ENCODE measurements around the gene ABL2. TPM values are rescaled to one million over a fixed set of nuclear protein-coding genes. Genes with fewer than 3 reads are reported as not detected.

ABL2 gene
- total RNA-seq, 5 donors from 2014 or later (not counting 1 experiment from before 2014, with no cell fraction given), result 14.9 to 20.0 (median 15.9) TPM

DNA sequence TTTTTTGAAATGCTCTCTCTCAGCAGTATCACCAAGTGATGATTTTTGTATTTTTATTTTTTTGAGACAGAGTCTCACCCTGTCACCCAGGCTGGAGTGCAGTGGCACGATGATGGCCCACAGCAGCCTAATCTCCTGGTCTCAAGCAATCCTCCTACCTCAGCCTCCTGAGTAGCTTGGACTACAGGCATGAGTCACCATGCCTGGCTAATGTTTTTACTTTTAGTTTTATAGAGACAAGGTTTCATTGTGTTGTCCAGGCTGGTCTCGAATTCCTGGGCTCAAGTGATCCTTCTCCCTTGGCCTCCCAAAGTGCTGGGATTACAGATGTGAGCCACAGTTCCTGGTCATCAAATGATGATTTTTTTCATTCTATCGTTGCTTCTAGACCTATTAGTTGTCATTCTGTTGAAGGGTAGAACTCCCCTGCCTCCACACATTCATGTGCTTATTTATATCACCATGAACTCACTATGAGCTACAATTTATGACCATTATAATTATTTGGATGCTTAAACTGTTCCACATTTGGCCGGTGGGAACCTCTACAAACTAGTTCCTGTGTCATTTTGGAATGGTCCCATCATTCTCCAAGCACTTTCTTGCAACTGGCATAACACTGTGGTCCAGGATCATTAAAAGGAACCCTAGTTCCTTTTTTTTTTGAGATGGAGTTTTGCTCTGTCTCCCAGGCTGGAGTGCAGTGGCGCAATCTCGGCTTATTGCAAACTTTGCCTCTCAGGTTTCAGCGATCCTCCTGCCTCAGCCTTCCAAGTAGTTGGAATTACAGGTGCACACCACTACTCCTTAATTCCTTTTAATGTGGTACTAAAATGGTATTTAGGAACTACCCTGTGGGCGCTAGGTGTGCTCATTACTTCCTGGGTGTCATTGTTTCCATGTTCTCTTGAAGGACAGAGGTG lies 167.9 kb downstream of the ABL2 start:
- POLR2A ChIA-PET, result no interaction called here
- DNase-seq, result no peak
- Histone ChIP-seq H3K4me1 (ENCODE audit: control insufficient read depth in 1 of 2, extremely low read depth in 1 of 2, insufficient read depth in 2 of 2, low read length in 2 of 2) (no peaks in the 10 kb centered on the region), H3K27me3 (replicated peaks in 1 of 2; ENCODE audit: control insufficient read depth in 2 of 2, extremely low read depth in 1 of 2, insufficient read depth in 2 of 2, low read length in 1 of 2) (no peaks in the 10 kb centered on the region), H3K9me3 (no peaks in the 10 kb centered on the region), H3K4me3 (ENCODE audit: control insufficient read depth in 1 of 2, extremely low read depth in 1 of 2, low read length in 1 of 2) (no peak overlapping the region), H3K27ac (ENCODE audit: low read length) (no peak overlapping the region), H3K36me3 (ENCODE audit: control insufficient read depth in 2 of 2, extremely low read depth in 1 of 2, insufficient read depth in 1 of 2, low read length in 1 of 2) (peaks cover 8 to 32% of the 10 kb centered on the region in 2 donors)
- CTCF ChIA-PET, result no interaction called here
- Mint-ChIP-seq H3K4me1 (no peaks in the 10 kb centered on the region), H3K4me3 (no peak overlapping the region), H3K9me3 (no peaks in the 10 kb centered on the region), H3K27me3 (no peaks in the 10 kb centered on the region), H3K27ac (no peak overlapping the region), H3K36me3 (peaks cover 50% of the 10 kb centered on the region)
- ATAC-seq (replicated peaks in 1 of 4), result no peak
- no CpG with 5 or more reads among the region's 8 CpGs for WGBS (ENCODE audit: insufficient coverage)

GRCh38 chr1:179058487-179059483 lies 170.7 kb downstream of the ABL2 start:
- H3K27ac Mint-ChIP-seq, result peak overlapping the region in 1 of 2 donors; percentile 1
- CTCF ChIA-PET, result interaction anchor here in 1 of 2 donors (0.5 kb wide), 1 partner anchor 246 kb away, joined by 3 read pairs; no protein-coding TSS in a partner anchor
- H3K4me3 Mint-ChIP-seq, result no peak overlapping the region
- no peaks in the 10 kb centered on the region for H3K27me3 Mint-ChIP-seq
- peaks cover 56% of the 10 kb centered on the region for H3K36me3 Mint-ChIP-seq
- H3K4me1 ChIP-seq (ENCODE audit: control insufficient read depth in 1 of 2, extremely low read depth in 1 of 2, insufficient read depth in 2 of 2, low read length in 2 of 2), result no peaks in the 10 kb centered on the region
- H3K4me3 ChIP-seq (ENCODE audit: control insufficient read depth in 1 of 2, extremely low read depth in 1 of 2, low read length in 1 of 2), result no peak overlapping the region
- H3K27me3 ChIP-seq (replicated peaks in 1 of 2; ENCODE audit: control insufficient read depth in 2 of 2, extremely low read depth in 1 of 2, insufficient read depth in 2 of 2, low read length in 1 of 2), result no peaks in the 10 kb centered on the region
- 100% methylated on average over 1 of the region's 3 CpGs for WGBS (ENCODE audit: insufficient coverage)
- H3K36me3 ChIP-seq (ENCODE audit: control insufficient read depth in 2 of 2, extremely low read depth in 1 of 2, insufficient read depth in 1 of 2, low read length in 1 of 2), result peaks cover 5 to 13% of the 10 kb centered on the region in 2 donors
- no peaks in the 10 kb centered on the region for H3K4me1 Mint-ChIP-seq
- H3K9me3 ChIP-seq, result peaks cover 2% of the 10 kb centered on the region
- H3K9me3 Mint-ChIP-seq, result peaks cover 0 to 6% (median 0%) of the 10 kb centered on the region in 3 donors
- no peak overlapping the region for H3K27ac ChIP-seq (ENCODE audit: low read length)
- POLR2A ChIA-PET, result no interaction called here
- ATAC-seq (replicated peaks in 1 of 4) (no peak), DNase-seq (no peak)

DNA sequence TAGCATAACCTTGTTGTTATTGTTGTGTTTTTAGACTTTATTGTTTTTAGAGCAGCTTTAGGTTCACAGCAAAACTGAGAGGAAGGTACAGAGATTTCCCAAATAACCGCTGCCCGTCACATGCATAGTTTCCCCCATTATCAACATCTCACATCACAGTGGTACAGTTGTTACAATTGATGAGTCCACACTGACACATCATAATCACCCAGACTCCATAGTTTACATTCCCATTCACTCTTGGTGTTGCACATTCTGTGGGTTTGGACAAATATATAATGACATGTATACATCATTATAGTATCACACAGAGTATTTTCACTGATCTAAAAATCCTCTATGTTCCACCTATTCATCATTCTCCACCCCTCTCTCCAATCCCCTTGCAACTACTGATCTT lies 173.5 kb downstream of the ABL2 start:
- H3K27ac ChIP-seq (ENCODE audit: low read length), result no peak overlapping the region
- Mint-ChIP-seq H3K27ac (no peak overlapping the region), H3K4me3 (no peak overlapping the region), H3K36me3 (peaks cover 54% of the 10 kb centered on the region), H3K27me3 (no peaks in the 10 kb centered on the region), H3K9me3 (peaks cover 0 to 6% (median 0%) of the 10 kb centered on the region in 3 donors), H3K4me1 (no peaks in the 10 kb centered on the region)
- H3K27me3 ChIP-seq (replicated peaks in 1 of 2; ENCODE audit: control insufficient read depth in 2 of 2, extremely low read depth in 1 of 2, insufficient read depth in 2 of 2, low read length in 1 of 2), result no peaks in the 10 kb centered on the region
- ChIA-PET CTCF (no interaction called here), POLR2A (no interaction called here)
- DNase-seq (no peak), ATAC-seq (replicated peaks in 1 of 4) (no peak)
- WGBS (ENCODE audit: insufficient coverage), result 100% methylated on average over 2 of the region's 2 CpGs
- peaks cover 2 to 13% of the 10 kb centered on the region in 2 donors for H3K36me3 ChIP-seq (ENCODE audit: control insufficient read depth in 2 of 2, extremely low read depth in 1 of 2, insufficient read depth in 1 of 2, low read length in 1 of 2)
- H3K4me3 ChIP-seq (ENCODE audit: control insufficient read depth in 1 of 2, extremely low read depth in 1 of 2, low read length in 1 of 2), result no peak overlapping the region
- no peaks in the 10 kb centered on the region for H3K4me1 ChIP-seq (ENCODE audit: control insufficient read depth in 1 of 2, extremely low read depth in 1 of 2, insufficient read depth in 2 of 2, low read length in 2 of 2)
- H3K9me3 ChIP-seq, result peaks cover 2% of the 10 kb centered on the region

DNA sequence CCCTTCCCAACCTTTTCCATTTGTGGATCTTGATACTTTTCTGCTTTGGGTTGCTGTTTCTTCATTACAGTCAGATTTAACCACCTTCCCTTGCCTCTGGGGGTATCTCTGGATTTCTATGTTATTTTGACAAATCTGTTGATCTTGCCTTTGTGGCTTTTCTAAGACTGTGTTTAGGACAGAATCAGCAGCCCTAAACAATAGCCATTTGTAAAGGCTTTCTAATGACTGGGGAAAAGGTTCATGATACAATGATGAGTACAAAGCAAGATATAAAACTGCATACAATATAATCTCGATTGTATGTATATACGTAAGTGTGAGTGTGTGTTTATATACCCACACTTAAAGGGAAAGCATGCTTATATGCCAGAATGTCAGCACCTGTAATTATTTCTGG lies 176.0 kb downstream of the ABL2 start:
- Histone ChIP-seq H3K9me3 (peaks cover 2% of the 10 kb centered on the region), H3K27me3 (replicated peaks in 1 of 2; ENCODE audit: control insufficient read depth in 2 of 2, extremely low read depth in 1 of 2, insufficient read depth in 2 of 2, low read length in 1 of 2) (no peaks in the 10 kb centered on the region), H3K4me3 (ENCODE audit: control insufficient read depth in 1 of 2, extremely low read depth in 1 of 2, low read length in 1 of 2) (no peak overlapping the region), H3K36me3 (ENCODE audit: control insufficient read depth in 2 of 2, extremely low read depth in 1 of 2, insufficient read depth in 1 of 2, low read length in 1 of 2) (peaks cover 2 to 19% of the 10 kb centered on the region in 2 donors), H3K27ac (ENCODE audit: low read length) (no peak overlapping the region), H3K4me1 (ENCODE audit: control insufficient read depth in 1 of 2, extremely low read depth in 1 of 2, insufficient read depth in 2 of 2, low read length in 2 of 2) (no peaks in the 10 kb centered on the region)
- Mint-ChIP-seq H3K27me3 (no peaks in the 10 kb centered on the region), H3K36me3 (peaks cover 53% of the 10 kb centered on the region), H3K27ac (no peak overlapping the region), H3K9me3 (peaks cover 0 to 6% (median 0%) of the 10 kb centered on the region in 3 donors), H3K4me1 (no peaks in the 10 kb centered on the region), H3K4me3 (no peak overlapping the region)
- DNase-seq (no peak), ATAC-seq (replicated peaks in 1 of 4) (no peak)
- ChIA-PET POLR2A (interaction anchor here in 1 of 2 donors (0.7 kb wide), 1 partner anchor 34 kb away, joined by 3 read pairs; no protein-coding TSS in a partner anchor), CTCF (interaction anchor here in 1 of 2 donors (0.6 kb wide), 1 partner anchor 117 kb away, joined by 5 read pairs; no protein-coding TSS in a partner anchor)
- no CpG with 5 or more reads among the region's 2 CpGs for WGBS (ENCODE audit: insufficient coverage)

DNA sequence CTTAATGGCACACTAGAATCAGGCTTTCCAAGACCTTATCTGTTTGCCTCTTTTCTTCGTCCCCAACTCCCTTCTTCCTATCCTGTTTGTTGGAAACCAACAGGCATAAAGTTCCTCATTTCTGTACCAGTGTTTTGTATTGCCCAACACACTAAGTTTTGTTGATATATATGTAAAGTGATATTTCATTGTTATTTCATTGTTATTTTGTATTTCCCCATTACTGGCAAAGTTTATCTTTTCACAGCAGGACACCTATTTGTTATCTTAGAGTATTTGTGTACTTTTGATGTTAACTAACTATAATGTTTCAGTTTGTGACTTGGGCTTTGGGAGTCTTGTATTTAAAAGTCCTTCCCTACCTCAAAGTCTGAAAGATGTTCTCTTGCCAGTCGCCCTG lies 176.7 kb downstream of the ABL2 start:
- no peak for ATAC-seq (replicated peaks in 1 of 4)
- H3K9me3 Mint-ChIP-seq, result peaks cover 0 to 6% (median 0%) of the 10 kb centered on the region in 3 donors
- WGBS (ENCODE audit: insufficient coverage), result no CpG with 5 or more reads among the region's 2 CpGs
- H3K4me1 Mint-ChIP-seq, result peaks cover 0 to 2% (median 0%) of the 10 kb centered on the region in 3 donors
- no peaks in the 10 kb centered on the region for H3K27me3 Mint-ChIP-seq
- Histone ChIP-seq H3K27ac (ENCODE audit: low read length) (no peak overlapping the region), H3K4me3 (ENCODE audit: control insufficient read depth in 1 of 2, extremely low read depth in 1 of 2, low read length in 1 of 2) (no peak overlapping the region), H3K36me3 (ENCODE audit: control insufficient read depth in 2 of 2, extremely low read depth in 1 of 2, insufficient read depth in 1 of 2, low read length in 1 of 2) (peaks cover 2 to 19% of the 10 kb centered on the region in 2 donors), H3K27me3 (replicated peaks in 1 of 2; ENCODE audit: control insufficient read depth in 2 of 2, extremely low read depth in 1 of 2, insufficient read depth in 2 of 2, low read length in 1 of 2) (no peaks in the 10 kb centered on the region), H3K9me3 (peaks cover 2% of the 10 kb centered on the region), H3K4me1 (ENCODE audit: control insufficient read depth in 1 of 2, extremely low read depth in 1 of 2, insufficient read depth in 2 of 2, low read length in 2 of 2) (no peaks in the 10 kb centered on the region)
- peaks cover 48% of the 10 kb centered on the region for H3K36me3 Mint-ChIP-seq
- no peak overlapping the region for H3K27ac Mint-ChIP-seq
- H3K4me3 Mint-ChIP-seq, result no peak overlapping the region
- POLR2A ChIA-PET, result interaction anchor here in 1 of 2 donors (0.7 kb wide), 1 partner anchor 35 kb away, joined by 3 read pairs; no protein-coding TSS in a partner anchor
- CTCF ChIA-PET, result no interaction called here
- no peak for DNase-seq
